ENCODE data around the gene AP3B1.

Gene AP3B1

GRCh38 chr5:78000191-78000590, 294.3 kb downstream of the AP3B1 start:
- DNase-seq, result no peak

GRCh38 chr5:77999399-77999798, 295.1 kb downstream of the AP3B1 start:
- DNase-seq, result no peak

- DNase-seq, result no peak
These were observed 297.6 kb downstream of the AP3B1 start for GRCh38 chr5:77996943-77997342.

- no peak for DNase-seq
These were observed 298.6 kb downstream of the AP3B1 start for GRCh38 chr5:77995793-77996409.

GRCh38 chr5:77994943-77995342, 299.6 kb downstream of the AP3B1 start:
- no peak for DNase-seq

- DNase-seq, result peak; percentile 57
These were observed 300.6 kb downstream of the AP3B1 start for GRCh38 chr5:77993855-77994318.

GRCh38 chr5:77993141-77993854, 301.2 kb downstream of the AP3B1 start:
- no peak for DNase-seq

- DNase-seq, result no peak
These were observed 303.4 kb downstream of the AP3B1 start for GRCh38 chr5:77991084-77991483.

GRCh38 chr5:77990020-77990419, 304.5 kb downstream of the AP3B1 start:
- DNase-seq, result no peak

- no peak for DNase-seq
These were observed 306.5 kb downstream of the AP3B1 start for GRCh38 chr5:77987988-77988387.

- no peak for DNase-seq
These were observed 307.2 kb downstream of the AP3B1 start for GRCh38 chr5:77987331-77987730.

- DNase-seq, result no peak
These were observed 308.2 kb downstream of the AP3B1 start for GRCh38 chr5:77986261-77986660.

GRCh38 chr5:77985247-77985646, 309.3 kb downstream of the AP3B1 start:
- no peak for DNase-seq

GRCh38 chr5:77984587-77984986, 309.9 kb downstream of the AP3B1 start:
- no peak for DNase-seq

GRCh38 chr5:77983482-77984199, 310.9 kb downstream of the AP3B1 start:
- no peak for DNase-seq

GRCh38 chr5:77981820-77982219, 312.7 kb downstream of the AP3B1 start:
- no peak for DNase-seq

- no peak for DNase-seq
These were observed 319.9 kb downstream of the AP3B1 start for GRCh38 chr5:77974576-77974975.

GRCh38 chr5:77973253-77973609, 321.3 kb downstream of the AP3B1 start:
- peak; percentile 65 for DNase-seq

- DNase-seq, result no peak
These were observed 321.8 kb downstream of the AP3B1 start for GRCh38 chr5:77972469-77973252.

- peak; percentile 70 for DNase-seq
These were observed 322.6 kb downstream of the AP3B1 start for GRCh38 chr5:77971776-77972468.

GRCh38 chr5:77970891-77971290, 323.6 kb downstream of the AP3B1 start:
- DNase-seq, result no peak

- no peak for DNase-seq
These were observed 330.7 kb downstream of the AP3B1 start for GRCh38 chr5:77963795-77964194.
